ENCODE measurements around the gene FAM193B. TPM values are rescaled to one million over a fixed set of nuclear protein-coding genes. Genes with fewer than 3 reads are reported as not detected.

The FAM193B gene
- total and polyA plus RNA-seq, 9 of the 15 experiments (the other 6 are each of a cell fraction or from before 2014, with no cell fraction given), result 4.4 to 76.4 (median 37.3) TPM

- no peak for TF ChIP-seq ELF4 (CRISPR knock-in tag; IDR thresholded peaks at IDR 0.05)
- TF ChIP-seq RERE (CRISPR knock-in tag; IDR thresholded peaks at IDR 0.05; ENCODE audit: borderline replicate concordance), result no peak
- no peak for TF ChIP-seq FOXO4 (CRISPR knock-in tag; IDR thresholded peaks at IDR 0.05)
- peak; percentile 39; the same call in 1 of the 2 replicates for TF ChIP-seq ZBTB17 (CRISPR knock-in tag; IDR thresholded peaks at IDR 0.05)
- no peak for TF ChIP-seq ZNF449 (CRISPR knock-in tag; IDR thresholded peaks at IDR 0.05)
- TF ChIP-seq PBX2 (CRISPR knock-in tag; IDR thresholded peaks at IDR 0.05; ENCODE audit: low read depth), result no peak
- TF ChIP-seq PBX2 (tag; conservative IDR thresholded peaks at IDR 0.05; ENCODE audit: low read depth), result no peak
- no peak for TF ChIP-seq ZNF76 (CRISPR knock-in tag; IDR thresholded peaks at IDR 0.05; ENCODE audit: borderline replicate concordance)
- peak; percentile 53; the same call in 1 of the 2 replicates for TF ChIP-seq GABPB1 (CRISPR knock-in tag; IDR thresholded peaks at IDR 0.05)
- no peak for TF ChIP-seq MAFG (tag; conservative IDR thresholded peaks at IDR 0.05)
- TF ChIP-seq ZNF175 (CRISPR knock-in tag; IDR thresholded peaks at IDR 0.05; ENCODE audit: low read depth), result no peak
- 0 out of 2 replicates have a peak, but pooled peaks have one; percentile 50 for TF ChIP-seq ZNF224 (CRISPR knock-in tag; IDR thresholded peaks at IDR 0.05)
- TF ChIP-seq DIDO1 (tag; IDR thresholded peaks at IDR 0.05; ENCODE audit: low read depth), result no peak
- TF ChIP-seq NFIC (IDR thresholded peaks at IDR 0.05), result peak; percentile 82
- no peak for TF ChIP-seq YBX1 (IDR thresholded peaks at IDR 0.05)
Measured at GRCh38 chr5:177496070-177496726, 58.2 kb downstream of the FAM193B start (continued).

Measured in K562 (cell line).